Measurements from ENCODE around the gene RPL41. TPM values are rescaled to one million over a fixed set of nuclear protein-coding genes. Genes with fewer than 3 reads are reported as not detected.

RPL41 gene
- polyA plus RNA-seq, 1 of the 3 experiments (the other 2 are of a cell fraction) = 12,464 TPM

DNA sequence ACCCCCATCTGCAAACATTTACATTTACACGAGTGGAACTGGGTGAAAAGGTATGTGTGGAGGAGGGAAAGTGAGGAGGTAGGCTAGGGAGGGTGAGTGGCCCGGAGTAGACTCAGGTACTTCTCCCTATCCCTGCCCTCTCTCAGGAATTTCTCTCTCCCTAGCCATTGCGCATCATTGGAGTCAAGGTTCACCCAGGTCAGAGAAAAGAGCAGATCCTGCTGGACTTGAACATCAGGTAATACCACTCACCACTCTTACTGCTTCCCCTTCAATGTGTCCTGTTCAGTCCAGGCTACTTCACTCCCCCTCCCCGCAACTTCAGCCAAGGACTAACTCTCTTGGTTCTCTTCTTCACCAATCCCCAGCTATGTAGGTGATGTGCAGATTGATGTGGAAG lies 14.4 kb downstream of the RPL41 start:
- Histone ChIP-seq H3F3A (replicated peaks; ENCODE audit: insufficient read depth) (peaks cover 18% of the 10 kb centered on the region), H3K79me2 (ENCODE audit: insufficient read depth) (peaks cover 39% of the 10 kb centered on the region), H4K20me1 (ENCODE audit: insufficient read depth) (no peaks in the 10 kb centered on the region), H3K9ac (no peak overlapping the region), H3K27me3 (ENCODE audit: insufficient read depth) (no peaks in the 10 kb centered on the region), H3K27ac (ENCODE audit: low read depth in 2 of 2, low read length in 1 of 2) (no peak overlapping the region), H3K4me3 (ENCODE audit: low read depth in 2 of 2, low read length in 1 of 2) (no peak overlapping the region), H3K36me3 (replicated peaks in 1 of 2; ENCODE audit: control insufficient read depth in 1 of 2, insufficient read depth in 2 of 2, low read length in 1 of 2) (peaks cover 38 to 47% of the 10 kb centered on the region in 2 experiments), H3K4me1 (ENCODE audit: control insufficient read depth in 1 of 2, insufficient read depth in 2 of 2, low read depth in 1 of 2, low read length in 1 of 2) (peaks cover 13 to 23% of the 10 kb centered on the region in 2 experiments), H2AFZ (ENCODE audit: low read depth) (no peak overlapping the region), H3K4me2 (peak overlapping the region; percentile 98; the same call in 1 of the 2 replicates), H3K9me3 (no peaks in the 10 kb centered on the region), H3K9me2 (no peaks in the 10 kb centered on the region)
- WGBS (ENCODE audit: low lambda C conversion rate) = 98% methylated on average over 4 of the region's 4 CpGs
- no peak for DNase-seq
- ChIA-PET POLR2A (no interaction called here), CTCF (interaction anchor here (1.4 to 16.0 kb wide), 2 partner anchors 55 to 75 kb away, joined by 4 to 272 read pairs; partner anchors contain the start of gene SMARCC2)
- TF ChIP-seq, protein P1, sequence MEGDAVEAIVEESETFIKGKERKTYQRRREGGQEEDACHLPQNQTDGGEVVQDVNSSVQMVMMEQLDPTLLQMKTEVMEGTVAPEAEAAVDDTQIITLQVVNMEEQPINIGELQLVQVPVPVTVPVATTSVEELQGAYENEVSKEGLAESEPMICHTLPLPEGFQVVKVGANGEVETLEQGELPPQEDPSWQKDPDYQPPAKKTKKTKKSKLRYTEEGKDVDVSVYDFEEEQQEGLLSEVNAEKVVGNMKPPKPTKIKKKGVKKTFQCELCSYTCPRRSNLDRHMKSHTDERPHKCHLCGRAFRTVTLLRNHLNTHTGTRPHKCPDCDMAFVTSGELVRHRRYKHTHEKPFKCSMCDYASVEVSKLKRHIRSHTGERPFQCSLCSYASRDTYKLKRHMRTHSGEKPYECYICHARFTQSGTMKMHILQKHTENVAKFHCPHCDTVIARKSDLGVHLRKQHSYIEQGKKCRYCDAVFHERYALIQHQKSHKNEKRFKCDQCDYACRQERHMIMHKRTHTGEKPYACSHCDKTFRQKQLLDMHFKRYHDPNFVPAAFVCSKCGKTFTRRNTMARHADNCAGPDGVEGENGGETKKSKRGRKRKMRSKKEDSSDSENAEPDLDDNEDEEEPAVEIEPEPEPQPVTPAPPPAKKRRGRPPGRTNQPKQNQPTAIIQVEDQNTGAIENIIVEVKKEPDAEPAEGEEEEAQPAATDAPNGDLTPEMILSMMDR (IDR thresholded peaks at IDR 0.05) = no peak
- TF ChIP-seq SIN3A (IDR thresholded peaks at IDR 0.05; ENCODE audit: borderline replicate concordance, low read depth, low read length) (no peak), TEAD4 (IDR thresholded peaks at IDR 0.05; ENCODE audit: borderline replicate concordance, insufficient read depth) (no peak), POLR2AphosphoS5 (IDR thresholded peaks at IDR 0.05; ENCODE audit: low read depth, low read length) (no peak), YY1 (IDR thresholded peaks at IDR 0.05; ENCODE audit: low read depth) (no peak), EZH2phosphoT487 (IDR thresholded peaks at IDR 0.05; ENCODE audit: borderline replicate concordance, low read depth) (no peak), RAD21 (IDR thresholded peaks at IDR 0.05; ENCODE audit: low read length) (no peak)

DNA sequence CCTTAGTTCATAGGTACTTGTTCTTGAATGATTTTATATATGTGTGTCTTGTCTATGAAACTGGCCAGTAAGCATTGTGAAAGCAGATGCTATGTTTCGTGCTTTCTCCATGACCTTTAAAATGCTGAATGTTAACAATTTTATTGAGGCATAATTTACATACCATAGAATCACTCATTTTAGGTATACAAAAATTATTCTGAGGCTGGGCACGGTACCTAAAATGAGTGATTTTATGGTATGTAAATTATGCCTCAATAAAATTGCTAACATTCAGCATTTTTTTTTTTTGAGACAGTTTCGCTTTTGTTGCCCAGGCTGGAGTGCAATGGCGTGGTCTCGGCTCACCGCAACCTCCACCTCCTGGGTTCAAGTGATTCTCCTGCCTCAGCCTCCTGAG lies 18.5 kb downstream of the RPL41 start:
- H3K4me1 ChIP-seq (ENCODE audit: control insufficient read depth in 1 of 2, insufficient read depth in 2 of 2, low read depth in 1 of 2, low read length in 1 of 2) = peaks cover 0 to 4% of the 10 kb centered on the region in 2 experiments; a peak in 1 of 4 replicates
- H3K79me2 ChIP-seq (ENCODE audit: insufficient read depth) = peaks cover 21% of the 10 kb centered on the region
- H3K27me3 ChIP-seq (ENCODE audit: insufficient read depth) = no peaks in the 10 kb centered on the region
- peaks cover 62 to 74% of the 10 kb centered on the region in 2 experiments for H3K36me3 ChIP-seq (replicated peaks in 1 of 2; ENCODE audit: control insufficient read depth in 1 of 2, insufficient read depth in 2 of 2, low read length in 1 of 2)
- ChIA-PET CTCF (interaction anchor here (2.3 kb wide), 1 partner anchor 17 kb away, joined by 7 read pairs; the partner anchor contains the start of gene MYL6B), POLR2A (no interaction called here)
- DNase-seq = no peak
- no peak overlapping the region for H2AFZ ChIP-seq (ENCODE audit: low read depth)
- no peak overlapping the region for H3K4me2 ChIP-seq
- no peaks in the 10 kb centered on the region for H3K9me2 ChIP-seq
- 96% methylated on average over 6 of the region's 6 CpGs for WGBS (ENCODE audit: low lambda C conversion rate)
- no peak overlapping the region for H3K9ac ChIP-seq
- no peak overlapping the region for H3K27ac ChIP-seq (ENCODE audit: low read depth in 2 of 2, low read length in 1 of 2)
- no peak for TF ChIP-seq RXRA (IDR thresholded peaks at IDR 0.05; ENCODE audit: borderline replicate concordance, low read depth)
- no peak for TF ChIP-seq USF1 (IDR thresholded peaks at IDR 0.05; ENCODE audit: borderline replicate concordance, low read depth)
- TF ChIP-seq, protein P1 (IDR thresholded peaks at IDR 0.05) = no peak
- TF ChIP-seq EP300 (IDR thresholded peaks at IDR 0.05; ENCODE audit: borderline replicate concordance in 1 of 2, low read depth in 1 of 2, low read length in 1 of 2) = no peak
- TF ChIP-seq CHD2 (IDR thresholded peaks at IDR 0.05; ENCODE audit: low read length, partially characterized antibody) = no peak
- H3K4me3 ChIP-seq (ENCODE audit: low read depth in 2 of 2, low read length in 1 of 2) = no peak overlapping the region
- H4K20me1 ChIP-seq (ENCODE audit: insufficient read depth) = no peaks in the 10 kb centered on the region
- peaks cover 5% of the 10 kb centered on the region for H3F3A ChIP-seq (replicated peaks; ENCODE audit: insufficient read depth)
- H3K9me3 ChIP-seq = no peaks in the 10 kb centered on the region
